KBM-7 (cell line): ENCODE results near the gene KLK12.

Source experiments
- DNase-seq: peaks from one replicate; pipeline ENCODE4 v3.0.0-alpha.2; 2015
- in situ Hi-C: fragments of 300-500 bp; cut with MboI; formaldehyde crosslinking; loops from 2 replicates; pipeline ENCODE4 v1.14.3; 2020; ENCODE audit warnings: low sequenced_read_pairs, low pct_unique_long_range_greater_than_20kb, mixed read lengths

Gene KLK12

GRCh38 chr19:51060336-51060735 lies 25.5 kb upstream of the KLK12 start:
- in situ Hi-C loops = no loop called here
- no peak for DNase-seq

- in situ Hi-C loops = no loop called here
- DNase-seq = no peak
Observed at GRCh38 chr19:51059715-51060114, 24.9 kb upstream of the KLK12 start.

- in situ Hi-C loops = no loop called here
- no peak for DNase-seq
Observed at GRCh38 chr19:51055866-51056265, 21.1 kb upstream of the KLK12 start.

GRCh38 chr19:51047031-51047335 lies 12.2 kb upstream of the KLK12 start:
- no peak for DNase-seq
- in situ Hi-C loops = no loop called here

- DNase-seq = no peak
Observed at GRCh38 chr19:51044327-51044726, 9.5 kb upstream of the KLK12 start.

GRCh38 chr19:51043497-51043896 lies 8.7 kb upstream of the KLK12 start:
- in situ Hi-C loops = no loop called here
- DNase-seq = no peak

More at GRCh38 chr19:51044327-51044726, 9.5 kb upstream of the KLK12 start:
- in situ Hi-C loops = no loop called here

- in situ Hi-C loops = no loop called here
- DNase-seq = no peak
Observed at GRCh38 chr19:51040151-51040550, 5.3 kb upstream of the KLK12 start.

- no peak for DNase-seq
- in situ Hi-C loops = no loop called here
Observed at GRCh38 chr19:51036519-51036918, 1.7 kb upstream of the KLK12 start.

- no peak for DNase-seq
- in situ Hi-C loops = no loop called here
Observed at GRCh38 chr19:51031880-51032225, 2.9 kb downstream of the KLK12 start.

- no peak for DNase-seq
- in situ Hi-C loops = no loop called here
Observed at GRCh38 chr19:51031220-51031879, 3.5 kb downstream of the KLK12 start.

GRCh38 chr19:51030631-51031030 lies 4.2 kb downstream of the KLK12 start:
- in situ Hi-C loops = no loop called here
- DNase-seq = no peak

- in situ Hi-C loops = no loop called here
- no peak for DNase-seq
Observed at GRCh38 chr19:51029718-51030117, 5.1 kb downstream of the KLK12 start.

- no peak for DNase-seq
- in situ Hi-C loops = no loop called here
Observed at GRCh38 chr19:51027873-51028272, 6.9 kb downstream of the KLK12 start.

GRCh38 chr19:51027126-51027806 lies 7.5 kb downstream of the KLK12 start:
- DNase-seq = no peak
- in situ Hi-C loops = no loop called here

GRCh38 chr19:51026554-51026831 lies 8.3 kb downstream of the KLK12 start, which contains the start of gene KLK11:
Gene KLK11 (minus strand): TSS chr19:51026616. CDS start chr19:51025631, 985 bp downstream.
- no peak for DNase-seq
- in situ Hi-C loops = no loop called here

- in situ Hi-C loops = no loop called here
- no peak for DNase-seq
Observed at GRCh38 chr19:51025809-51026553, 8.8 kb downstream of the KLK12 start.

- DNase-seq = no peak
- in situ Hi-C loops = no loop called here
Observed at GRCh38 chr19:51025401-51025800, 9.4 kb downstream of the KLK12 start.

GRCh38 chr19:51024924-51025323 lies 9.9 kb downstream of the KLK12 start:
- no peak for DNase-seq
- in situ Hi-C loops = no loop called here

GRCh38 chr19:51023946-51024345 lies 10.9 kb downstream of the KLK12 start:
- in situ Hi-C loops = no loop called here
- no peak for DNase-seq

- DNase-seq = no peak
- in situ Hi-C loops = no loop called here
Observed at GRCh38 chr19:51022526-51022925, 12.3 kb downstream of the KLK12 start.
